GM12892 (cell line): Measurements from ENCODE around the gene SSBP4.

Experiments used
- POLR2A ChIP-seq: IDR thresholded peaks from 2 replicates; pipeline ENCODE4 v1.6.1; 2011; ENCODE audit warnings: low read depth, low read length, control low read depth
- POLR2AphosphoS5 ChIP-seq: IDR thresholded peaks from 2 replicates; pipeline ENCODE4 v1.6.1; 2011; ENCODE audit warnings: low read depth, low read length, control low read depth

DNA sequence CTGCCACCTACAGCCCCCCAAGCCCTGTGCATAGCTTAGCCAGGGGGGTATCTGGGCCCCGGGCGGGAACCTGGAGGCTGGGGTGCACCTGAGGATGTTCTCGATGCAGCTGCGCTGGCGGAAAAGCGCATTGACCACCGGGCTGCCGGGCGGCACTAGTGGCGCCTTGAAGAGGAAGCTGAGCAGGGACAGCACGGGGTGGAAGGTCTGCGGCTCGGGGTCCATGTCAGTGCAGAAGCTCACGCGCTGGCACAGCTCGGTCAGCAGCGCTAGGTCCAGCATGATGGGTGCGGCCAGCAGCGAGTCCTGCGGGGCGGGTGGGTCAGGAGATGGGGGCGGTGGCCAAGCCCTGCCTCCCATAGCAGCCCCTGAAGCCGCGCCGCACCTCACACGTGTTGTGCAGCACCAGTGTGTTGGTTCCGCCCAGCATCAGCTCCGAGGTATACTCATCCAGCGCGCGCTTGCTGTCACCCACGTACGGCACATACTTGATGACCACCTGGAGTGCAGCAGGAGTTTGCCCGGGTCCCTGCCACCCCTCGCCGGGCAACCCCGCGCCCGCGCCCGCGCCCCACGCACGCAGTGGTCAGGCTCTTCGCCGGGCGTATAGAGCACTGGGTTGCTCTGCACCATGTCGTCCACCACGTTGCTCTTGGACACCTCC, 16.1 kb downstream of the SSBP4 start:
- TF ChIP-seq POLR2AphosphoS5 (no peak), POLR2A (no peak)
